GM23248 (cell line): ENCODE results near the gene DTX4.

Source experiments
- EZH2 ChIP-seq: fragments of 200-600 bp; sonication (generic); IDR thresholded peaks from 2 replicates; pipeline ENCODE4 v1.6.1; 2018; ENCODE audit warnings: antibody characterized with exemption, mild to moderate bottlenecking; ENCODE audit not compliant: insufficient read depth, poor library complexity, severe bottlenecking
- EZH2phosphoT487 ChIP-seq: fragments of 200-600 bp; sonication (generic); IDR thresholded peaks from 2 replicates; pipeline ENCODE4 v1.6.1; 2018; ENCODE audit warnings: antibody characterized with exemption, moderate library complexity, mild to moderate bottlenecking, low read depth; ENCODE audit not compliant: insufficient read depth

DNA sequence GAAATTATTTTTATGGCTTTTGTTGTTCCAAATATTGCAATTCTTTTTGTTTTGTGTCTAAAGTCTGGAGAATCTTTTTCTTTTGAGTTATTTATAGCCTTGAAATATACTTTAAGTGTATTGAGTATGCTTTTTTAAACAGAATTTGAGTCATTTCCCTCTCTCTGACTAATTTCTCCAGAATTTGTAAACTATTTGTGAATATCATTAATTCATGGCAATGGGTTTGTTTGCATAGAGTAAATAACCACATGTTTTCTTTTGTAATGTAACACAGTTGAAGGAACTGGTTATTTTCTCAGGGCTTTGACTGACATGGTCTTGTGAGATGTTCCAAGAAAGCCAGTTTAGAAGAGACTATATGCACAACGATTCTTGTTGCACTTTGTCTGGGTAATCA lies 71.7 kb downstream of the DTX4 start:
- TF ChIP-seq EZH2 (no peak), EZH2phosphoT487 (no peak)
